Measurements from ENCODE around the gene OR56B1. TPM values are rescaled to one million over a fixed set of nuclear protein-coding genes. Genes with fewer than 3 reads are reported as not detected.

OR56B1 gene
- total and polyA plus RNA-seq, 2 donors (not counting 1 experiment from before 2014, with no cell fraction given): 0.61 to 1.4 TPM

DNA sequence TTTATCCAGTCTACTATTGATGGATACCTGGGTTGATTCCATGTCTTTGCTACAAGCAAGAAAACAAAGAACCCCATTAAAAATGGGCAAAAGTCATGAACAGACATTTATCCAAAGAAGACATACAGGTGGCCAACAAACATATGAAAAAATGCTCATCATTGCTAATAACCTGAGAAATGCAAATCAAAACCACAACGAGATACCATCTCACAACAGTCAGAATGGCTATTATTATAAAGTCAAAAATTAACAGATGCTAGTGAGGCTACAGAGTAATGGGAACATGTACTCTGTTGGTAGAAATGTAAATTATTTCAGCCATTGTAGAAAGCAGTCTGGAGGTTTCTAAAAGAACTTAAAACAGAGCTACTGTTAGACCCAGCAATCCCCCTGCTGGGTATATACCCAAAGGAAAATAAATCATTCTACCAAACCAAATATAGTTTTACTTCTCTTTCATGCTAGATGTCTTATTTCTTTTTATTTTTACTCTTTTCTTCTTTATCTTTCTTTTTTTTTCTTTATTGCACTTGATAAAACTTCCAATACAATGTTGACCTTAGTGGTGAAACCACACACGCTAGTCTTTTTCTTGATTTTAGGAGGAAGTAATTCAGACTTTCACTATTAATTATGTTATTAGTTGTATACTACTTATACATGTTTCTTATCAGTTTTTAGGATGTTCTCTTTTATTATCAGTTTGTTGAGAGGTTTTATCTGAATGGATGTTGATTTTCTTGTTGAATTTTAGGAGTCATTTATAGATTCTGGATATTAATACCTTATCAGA is 32.3 kb upstream of the OR56B1 start:
- Histone ChIP-seq H3K36me3 (replicated peaks in 1 of 2; ENCODE audit: control extremely low read depth in 1 of 2, control insufficient read depth in 1 of 2, extremely low read depth in 1 of 2, insufficient read depth in 2 of 2, low read length in 1 of 2) (peaks cover 3 to 80% of the 10 kb centered on the region in 2 experiments), H2AFZ (ENCODE audit: insufficient read depth, low read depth, low read length, poor library complexity, severe bottlenecking) (no peak overlapping the region), H3K4me3 (ENCODE audit: control extremely low read depth in 1 of 5, extremely low read depth in 1 of 5, insufficient read depth in 1 of 5, low read depth in 2 of 5, low read length in 4 of 5) (no peak overlapping the region), H3K4me2 (replicated peaks; ENCODE audit: low read depth, low read length, poor library complexity, severe bottlenecking) (no peak overlapping the region), H4K20me1 (ENCODE audit: control insufficient read depth, insufficient read depth, low read length, poor library complexity, severe bottlenecking) (peaks cover 20% of the 10 kb centered on the region), H3K27me3 (replicated peaks in 1 of 4; ENCODE audit: control extremely low read depth in 1 of 4, control insufficient read depth in 3 of 4, insufficient read depth in 4 of 4, low read length in 3 of 4) (no peaks in the 10 kb centered on the region), H3K4me1 (ENCODE audit: control insufficient read depth in 2 of 2, insufficient read depth in 2 of 2, low read length in 2 of 2) (peaks cover 11 to 17% of the 10 kb centered on the region in 2 donors), H3K27ac (ENCODE audit: low read length in 2 of 2) (peak overlapping the region in 1 of 2 donors; percentile 63), H3K9me3 (ENCODE audit: control extremely low read depth in 1 of 3, control insufficient read depth in 2 of 3, insufficient read depth in 1 of 3, low read length in 2 of 3) (no peaks in the 10 kb centered on the region), H3K79me2 (ENCODE audit: control insufficient read depth, insufficient read depth, low read length) (peaks cover 58% of the 10 kb centered on the region), H3K9ac (ENCODE audit: low read length) (no peak overlapping the region)
- ATAC-seq (ENCODE audit: low read depth) (no peak), DNase-seq (no peak)
- intact Hi-C loops (cut with micrococcal nuclease): no loop called here
- peak overlapping the region; percentile 18 for H3K4me3 Mint-ChIP-seq
- H3K4me1 Mint-ChIP-seq: peaks cover 43% of the 10 kb centered on the region
- ChIA-PET CTCF (interaction anchor here (0.9 kb wide), 1 partner anchor 19 kb away, joined by 5 read pairs; the partner anchor contains the start of gene TRIM5), POLR2A (interaction anchor here (0.7 kb wide), 1 partner anchor 14 kb away, joined by 3 read pairs; no protein-coding TSS in a partner anchor)
- H3K27me3 Mint-ChIP-seq: no peaks in the 10 kb centered on the region
- TF ChIP-seq, protein P1, sequence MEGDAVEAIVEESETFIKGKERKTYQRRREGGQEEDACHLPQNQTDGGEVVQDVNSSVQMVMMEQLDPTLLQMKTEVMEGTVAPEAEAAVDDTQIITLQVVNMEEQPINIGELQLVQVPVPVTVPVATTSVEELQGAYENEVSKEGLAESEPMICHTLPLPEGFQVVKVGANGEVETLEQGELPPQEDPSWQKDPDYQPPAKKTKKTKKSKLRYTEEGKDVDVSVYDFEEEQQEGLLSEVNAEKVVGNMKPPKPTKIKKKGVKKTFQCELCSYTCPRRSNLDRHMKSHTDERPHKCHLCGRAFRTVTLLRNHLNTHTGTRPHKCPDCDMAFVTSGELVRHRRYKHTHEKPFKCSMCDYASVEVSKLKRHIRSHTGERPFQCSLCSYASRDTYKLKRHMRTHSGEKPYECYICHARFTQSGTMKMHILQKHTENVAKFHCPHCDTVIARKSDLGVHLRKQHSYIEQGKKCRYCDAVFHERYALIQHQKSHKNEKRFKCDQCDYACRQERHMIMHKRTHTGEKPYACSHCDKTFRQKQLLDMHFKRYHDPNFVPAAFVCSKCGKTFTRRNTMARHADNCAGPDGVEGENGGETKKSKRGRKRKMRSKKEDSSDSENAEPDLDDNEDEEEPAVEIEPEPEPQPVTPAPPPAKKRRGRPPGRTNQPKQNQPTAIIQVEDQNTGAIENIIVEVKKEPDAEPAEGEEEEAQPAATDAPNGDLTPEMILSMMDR (IDR thresholded peaks at IDR 0.05): no peak
- TF ChIP-seq EZH2 (IDR thresholded peaks at IDR 0.05; ENCODE audit: borderline replicate concordance, insufficient read depth, low read depth, low read length, poor library complexity, severe bottlenecking): no peak
- H3K27ac Mint-ChIP-seq: no peak overlapping the region
- no peaks in the 10 kb centered on the region for H3K9me3 Mint-ChIP-seq (ENCODE audit: insufficient read depth)
- no CpG with 5 or more reads among the region's 2 CpGs for WGBS (ENCODE audit: insufficient coverage)

DNA sequence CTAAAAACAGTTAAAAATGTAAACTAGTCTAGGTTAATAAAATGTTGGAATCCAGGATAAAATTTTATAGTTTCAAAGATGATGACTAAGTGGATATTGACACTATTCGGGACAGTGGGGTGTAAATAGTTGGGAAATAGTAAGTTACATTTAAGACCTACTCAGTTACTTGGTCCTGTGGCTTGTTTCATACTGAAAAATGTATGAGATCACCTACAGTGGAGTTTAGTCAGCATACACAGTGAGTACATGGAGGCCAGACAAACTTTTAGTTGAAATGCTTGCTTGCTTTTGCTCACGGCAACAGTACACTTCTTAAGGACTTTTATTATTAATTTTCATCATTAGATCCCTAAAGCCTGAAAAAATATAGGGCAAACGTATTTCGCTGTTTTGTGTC is 30.6 kb upstream of the OR56B1 start:
- Mint-ChIP-seq H3K27me3 (no peaks in the 10 kb centered on the region), H3K27ac (peak overlapping the region; percentile 53), H3K9me3 (ENCODE audit: insufficient read depth) (no peaks in the 10 kb centered on the region), H3K4me1 (peaks cover 32% of the 10 kb centered on the region), H3K4me3 (no peak overlapping the region)
- Histone ChIP-seq H3K4me2 (replicated peaks; ENCODE audit: low read depth, low read length, poor library complexity, severe bottlenecking) (no peak overlapping the region), H4K20me1 (ENCODE audit: control insufficient read depth, insufficient read depth, low read length, poor library complexity, severe bottlenecking) (peaks cover 20% of the 10 kb centered on the region), H3K9me3 (ENCODE audit: control extremely low read depth in 1 of 3, control insufficient read depth in 2 of 3, insufficient read depth in 1 of 3, low read length in 2 of 3) (no peaks in the 10 kb centered on the region), H3K4me3 (ENCODE audit: control extremely low read depth in 1 of 5, extremely low read depth in 1 of 5, insufficient read depth in 1 of 5, low read depth in 2 of 5, low read length in 4 of 5) (no peak overlapping the region), H3K27me3 (replicated peaks in 1 of 4; ENCODE audit: control extremely low read depth in 1 of 4, control insufficient read depth in 3 of 4, insufficient read depth in 4 of 4, low read length in 3 of 4) (no peaks in the 10 kb centered on the region), H3K9ac (ENCODE audit: low read length) (no peak overlapping the region), H3K36me3 (replicated peaks in 1 of 2; ENCODE audit: control extremely low read depth in 1 of 2, control insufficient read depth in 1 of 2, extremely low read depth in 1 of 2, insufficient read depth in 2 of 2, low read length in 1 of 2) (peaks cover 3 to 85% of the 10 kb centered on the region in 2 experiments), H3K27ac (ENCODE audit: low read length in 2 of 2) (peak overlapping the region in 1 of 2 donors; percentile 30), H2AFZ (ENCODE audit: insufficient read depth, low read depth, low read length, poor library complexity, severe bottlenecking) (no peak overlapping the region), H3K4me1 (ENCODE audit: control insufficient read depth in 2 of 2, insufficient read depth in 2 of 2, low read length in 2 of 2) (peaks cover 3 to 11% of the 10 kb centered on the region in 2 donors), H3K79me2 (ENCODE audit: control insufficient read depth, insufficient read depth, low read length) (peaks cover 43% of the 10 kb centered on the region)
- no peak for ATAC-seq (ENCODE audit: low read depth)
- CTCF ChIA-PET: interaction anchor here (0.6 to 1.9 kb wide), 4 partner anchors 8 to 106 kb away, joined by 3 to 12 read pairs (median 4); partner anchors contain the start of gene TRIM5
- TF ChIP-seq EZH2 (IDR thresholded peaks at IDR 0.05; ENCODE audit: borderline replicate concordance, insufficient read depth, low read depth, low read length, poor library complexity, severe bottlenecking): no peak
- TF ChIP-seq, protein P1 (IDR thresholded peaks at IDR 0.05): no peak
- intact Hi-C loops (cut with micrococcal nuclease): no loop called here
- no peak for DNase-seq
- POLR2A ChIA-PET: interaction anchor here (0.6 to 1.0 kb wide), 2 partner anchors 16 to 110 kb away, joined by 3 read pairs; partner anchors contain the start of gene TRIM22
- WGBS (ENCODE audit: insufficient coverage): no CpG with 5 or more reads among the region's 4 CpGs

Measured in B cell (primary cell).